Cerebellar cortex (tissue), 1 donor: ENCODE results near the gene TCF23.
"Not testable (repeated sequence)": the region's sequence is repeated elsewhere in the genome, so short reads cannot be mapped to it uniquely, and the experiment has no call there.

ENCODE experiments used
- DNase-seq: peaks from one replicate; pipeline ENCODE4 v3.0.0-alpha.2; 2015; ENCODE audit warnings: low spot score

Gene TCF23

GRCh38 chr2:27148801-27149439 is at the start of gene TCF23:
TCF23 (plus strand) TSS chr2:27149004; CDS start chr2:27149134, 130 bp downstream.
- no peak for DNase-seq

GRCh38 chr2:27099334-27099955 is 49.4 kb upstream of the TCF23 start:
- no peak for DNase-seq

- no peak for DNase-seq
Measured at GRCh38 chr2:27100036-27100435, 48.8 kb upstream of the TCF23 start.

DNA sequence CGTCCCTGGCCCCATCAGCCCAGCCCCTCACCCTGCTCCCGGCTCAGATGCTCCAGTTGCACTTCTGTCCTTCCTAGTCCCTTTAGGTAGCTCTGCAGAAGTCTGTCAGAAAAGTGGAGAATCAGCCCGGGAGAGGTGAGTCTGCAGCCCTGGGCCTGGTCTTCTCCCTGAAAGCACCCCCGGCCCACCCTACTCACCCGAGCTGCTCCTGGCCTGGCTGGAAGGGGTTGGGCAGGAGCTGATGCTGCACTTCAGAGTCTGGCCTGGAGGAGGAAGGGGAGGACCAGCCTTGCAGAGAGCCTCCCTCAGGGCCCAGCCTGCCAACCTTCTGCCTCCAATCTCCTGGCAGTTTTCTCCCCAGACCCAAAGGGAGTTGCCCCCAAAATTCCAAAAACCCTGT is 46.5 kb upstream of the TCF23 start:
- DNase-seq, result no peak

- no peak for DNase-seq
Measured at GRCh38 chr2:27105981-27106380, 42.8 kb upstream of the TCF23 start.

- DNase-seq, result no peak
Measured at GRCh38 chr2:27108221-27108620, 40.6 kb upstream of the TCF23 start.

DNA sequence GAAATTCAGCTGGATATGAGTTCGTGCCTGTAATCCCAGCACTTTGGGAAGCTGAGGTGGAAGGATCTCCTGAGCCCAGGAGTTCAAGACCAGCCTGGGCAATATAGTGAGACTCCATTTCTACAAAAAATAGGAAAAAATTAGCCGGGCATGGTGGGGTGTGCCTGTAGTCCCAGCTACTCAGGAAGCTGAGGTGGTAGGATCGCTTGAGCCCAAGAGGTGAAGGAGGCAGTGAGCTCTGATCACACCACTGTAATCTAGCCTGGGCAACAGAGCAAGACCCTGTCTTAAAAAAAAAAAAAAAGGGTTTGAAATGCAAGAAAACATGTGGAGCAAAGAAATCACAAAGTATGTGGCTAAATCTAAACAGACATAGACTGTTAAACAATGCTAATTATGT is 39.7 kb upstream of the TCF23 start:
- DNase-seq, result no peak

DNA sequence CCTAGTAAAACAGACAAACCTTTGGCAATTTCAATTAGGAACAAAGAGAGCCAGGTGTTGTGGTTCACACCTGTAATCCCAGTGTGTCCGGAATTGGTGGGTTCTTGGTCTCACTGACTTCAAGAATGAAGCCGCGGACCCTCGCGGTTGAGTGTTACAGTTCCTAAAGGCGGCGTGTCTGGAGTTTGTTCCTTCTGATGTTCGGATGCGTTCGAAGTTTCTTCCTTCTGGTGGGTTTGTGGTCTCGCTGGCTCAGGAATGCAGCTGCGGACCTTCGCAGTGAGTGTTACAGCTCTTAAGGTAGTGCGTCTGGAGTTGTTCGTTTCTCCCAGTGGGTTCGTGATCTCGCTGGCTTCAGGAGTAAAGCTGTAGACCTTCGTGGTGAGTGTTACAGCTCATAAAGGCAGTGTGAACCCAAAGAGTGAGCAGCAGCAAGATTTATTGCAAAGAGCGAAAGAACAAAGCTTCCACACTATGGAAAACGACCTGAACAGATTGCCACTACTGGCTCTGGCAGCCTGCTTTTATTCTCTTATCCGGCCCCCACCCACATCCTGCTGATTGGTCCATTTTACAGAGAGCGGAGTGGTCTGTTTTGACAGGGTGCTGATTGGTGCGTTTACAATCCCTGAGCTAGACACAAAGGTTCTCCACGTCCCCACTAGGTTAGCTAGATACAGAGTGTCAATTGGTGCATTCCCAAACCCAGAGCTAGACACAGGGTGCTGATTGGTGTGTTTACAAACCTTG is 38.0 kb upstream of the TCF23 start:
- not testable (repeated sequence) for DNase-seq

- not testable (repeated sequence) for DNase-seq
Measured at GRCh38 chr2:27111392-27112078, 37.3 kb upstream of the TCF23 start.

DNA sequence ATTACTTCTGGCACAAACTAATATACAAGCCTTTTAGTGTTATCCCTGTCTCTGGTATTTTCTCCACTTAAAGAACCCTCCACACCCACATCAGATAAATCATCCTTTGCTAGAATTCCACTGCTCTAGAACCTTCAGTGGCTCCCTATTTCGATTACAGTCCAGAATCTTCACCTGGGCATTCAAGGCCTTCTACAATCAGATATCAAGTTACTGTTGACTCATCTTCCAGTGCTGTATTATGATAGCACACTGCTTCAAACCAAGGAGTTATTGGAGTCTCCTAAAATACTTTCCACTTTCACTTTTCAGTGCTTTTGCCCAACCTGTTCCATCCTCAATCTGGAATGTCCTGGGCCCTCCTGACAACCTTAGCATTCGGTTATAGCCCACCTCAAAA is 33.3 kb upstream of the TCF23 start:
- no peak for DNase-seq

DNA sequence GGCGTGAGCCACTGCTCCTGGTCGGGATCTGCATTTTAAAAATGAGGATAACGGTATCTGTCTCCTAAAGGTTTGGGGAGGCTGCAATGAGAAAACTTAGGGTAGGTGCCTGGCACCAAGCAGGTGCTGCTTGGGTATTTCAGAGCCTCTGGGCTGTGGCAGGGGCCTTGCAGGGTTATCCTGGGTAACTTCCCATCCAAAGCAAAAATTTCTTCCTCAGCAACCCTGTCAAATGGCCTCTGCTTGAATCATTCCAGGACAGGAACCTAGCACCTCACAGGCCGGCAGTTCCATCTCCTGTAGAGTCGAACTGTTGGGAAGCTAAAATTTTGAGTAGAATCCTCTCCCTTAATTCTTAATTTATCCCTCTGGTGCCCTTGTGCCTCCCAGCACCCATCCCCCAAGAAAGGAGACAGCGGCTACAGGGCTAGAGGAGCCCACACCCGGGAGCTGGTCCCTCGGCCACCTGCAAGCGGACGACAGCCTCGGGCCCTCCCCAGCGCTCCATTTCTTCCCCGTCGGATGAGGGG is 30.7 kb upstream of the TCF23 start:
- DNase-seq, result peak; percentile 49

GRCh38 chr2:27118525-27119329 is 30.1 kb upstream of the TCF23 start, which contains the start of gene CGREF1:
CGREF1 (minus strand) TSS chr2:27119128; CDS start chr2:27104366, 14,762 bp downstream.
- DNase-seq, result peak; percentile 55

DNA sequence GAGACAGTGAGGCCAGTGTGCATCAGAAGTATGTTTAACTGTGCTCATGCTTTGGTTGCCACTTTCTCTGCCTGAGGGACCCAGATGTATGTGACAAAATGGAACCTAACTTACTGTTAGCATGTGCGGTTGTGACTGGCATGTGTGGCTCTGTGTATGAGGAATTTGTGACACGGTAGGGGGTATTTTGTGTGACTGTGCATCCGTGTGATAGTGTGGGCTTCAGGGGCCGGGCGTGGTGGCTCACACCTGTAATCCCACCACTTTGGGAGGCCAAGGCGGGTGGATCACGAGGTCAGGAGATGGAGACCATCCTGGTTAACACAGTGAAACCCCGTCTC is 29.5 kb upstream of the TCF23 start:
- DNase-seq, result not testable (repeated sequence)

DNA sequence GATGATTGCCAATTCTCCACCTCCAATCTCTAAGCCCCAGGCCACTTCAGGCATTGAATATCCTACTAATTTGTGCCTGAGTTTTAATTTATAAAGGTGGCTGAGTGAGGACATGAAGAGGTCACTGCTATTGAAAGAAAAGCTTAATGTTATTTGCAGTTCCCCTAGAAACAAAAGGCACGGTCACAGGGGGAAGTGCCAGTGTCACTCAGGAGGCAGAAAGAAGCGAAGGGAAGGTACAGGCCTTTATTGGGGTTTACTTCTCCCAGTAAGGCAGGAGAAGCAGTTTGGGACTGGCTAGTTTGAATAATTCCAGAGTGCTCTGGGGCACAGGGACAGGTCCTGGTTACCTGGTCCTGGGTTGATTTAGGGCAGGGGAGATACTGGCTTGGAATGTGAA is 26.9 kb upstream of the TCF23 start:
- no peak for DNase-seq

- DNase-seq, result no peak
Measured at GRCh38 chr2:27122791-27123190, 26.0 kb upstream of the TCF23 start.

DNA sequence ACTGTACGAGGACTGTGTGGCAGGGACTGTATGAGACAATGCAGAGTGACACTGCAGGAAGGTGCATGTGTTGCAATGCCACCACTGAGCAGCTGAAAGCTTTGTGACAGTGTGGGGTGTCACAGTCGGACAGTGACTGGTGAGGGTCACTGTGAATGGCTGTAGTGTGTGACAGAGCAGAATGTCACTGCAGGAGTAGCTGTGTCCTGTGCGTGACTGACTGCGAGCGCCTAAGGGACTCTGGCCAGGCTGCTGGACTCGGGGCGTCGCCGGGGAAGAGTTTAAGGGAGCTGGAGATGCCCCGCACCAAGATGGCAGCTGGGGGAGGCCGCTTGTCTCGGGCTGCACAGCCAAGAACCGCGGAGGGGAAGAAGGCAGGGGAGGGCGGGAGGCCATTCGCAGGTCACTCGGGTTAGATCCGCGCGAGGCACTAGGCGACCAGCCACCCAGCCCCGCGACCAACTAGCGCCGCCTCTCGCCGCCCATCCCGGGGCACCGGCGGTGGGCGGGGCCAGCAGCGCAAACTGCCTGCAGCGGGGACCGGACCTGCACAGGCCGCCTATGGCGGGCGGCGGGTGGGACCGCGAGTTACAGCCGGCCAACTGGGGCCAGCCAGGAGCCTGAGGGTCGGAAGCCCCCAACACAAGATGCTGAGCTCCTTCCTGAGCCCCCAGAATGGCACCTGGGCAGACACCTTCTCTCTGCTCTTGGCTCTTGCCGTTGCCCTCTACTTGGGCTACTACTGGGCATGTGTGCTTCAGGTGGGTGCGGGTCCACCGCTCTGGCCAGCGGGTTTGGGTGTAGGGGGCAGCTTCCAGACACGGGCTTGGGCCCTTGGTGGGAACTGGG is 25.3 kb upstream of the TCF23 start, which contains the start of gene ABHD1:
ABHD1 (plus strand) TSS at position 514 of the 849 bp plus-strand sequence; CDS start at position 648, 134 bp downstream.
- DNase-seq, result peak; percentile 54

DNA sequence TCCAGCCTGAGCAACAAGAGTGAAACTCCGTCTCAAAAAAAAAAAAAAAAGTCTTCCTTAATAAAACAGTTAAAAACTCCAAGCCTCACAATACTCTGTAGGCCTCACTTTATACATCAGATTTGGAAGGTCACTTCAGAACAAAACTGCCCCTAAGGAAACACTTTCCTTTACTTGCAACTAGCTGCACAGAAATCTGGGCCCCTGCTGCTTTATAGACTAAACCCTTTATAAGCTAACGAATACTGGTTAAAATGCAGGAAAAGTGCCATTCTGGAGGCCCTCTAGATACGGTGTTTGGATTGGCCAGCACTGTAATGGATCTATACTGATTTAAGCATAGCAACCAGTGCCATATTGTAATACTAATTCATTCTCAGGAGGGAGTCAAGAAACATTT is 23.7 kb upstream of the TCF23 start:
- no peak for DNase-seq

- no peak for DNase-seq
Measured at GRCh38 chr2:27126252-27126710, 22.5 kb upstream of the TCF23 start.

DNA sequence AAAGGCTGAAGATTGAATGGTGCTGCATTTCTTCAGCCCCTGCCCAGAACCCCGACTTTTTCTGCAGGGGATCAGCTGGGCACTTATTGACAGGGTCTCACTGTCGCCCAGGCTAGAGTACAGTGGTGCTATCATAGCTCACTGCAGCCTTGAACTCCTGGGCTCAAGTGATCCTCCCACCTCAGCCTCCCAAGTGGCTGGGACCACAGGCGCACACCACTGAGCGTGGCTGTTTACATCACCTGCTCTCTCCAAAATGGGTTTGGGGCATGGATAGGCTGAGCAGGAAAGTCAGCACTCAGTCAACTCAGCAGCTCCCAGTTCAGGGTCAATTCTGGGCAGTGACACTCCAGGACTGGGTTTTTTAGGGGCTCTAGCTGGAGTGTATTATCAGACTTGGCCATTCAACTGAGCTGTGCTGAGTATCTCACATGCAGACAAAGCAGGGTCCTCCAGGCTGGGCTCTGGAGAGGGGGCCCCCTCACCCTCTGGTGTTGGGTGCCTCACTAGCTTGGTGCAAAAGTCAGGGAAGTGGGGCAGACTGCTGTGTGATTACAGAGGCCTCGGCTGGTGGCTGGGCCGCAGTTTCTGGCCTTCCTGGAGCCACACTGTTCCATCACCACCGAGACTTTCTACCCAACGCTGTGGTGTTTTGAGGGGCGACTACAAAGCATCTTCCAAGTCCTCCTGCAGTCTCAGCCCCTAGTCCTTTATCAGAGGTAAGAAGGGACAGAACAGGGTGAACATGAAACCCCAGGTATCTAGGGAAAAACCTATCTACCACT is 20.7 kb upstream of the TCF23 start:
- no peak for DNase-seq
